Measurements from ENCODE around the gene CHDH. TPM values are rescaled to one million over a fixed set of nuclear protein-coding genes. Genes with fewer than 3 reads are reported as not detected.

The CHDH gene
- total and polyA plus RNA-seq, 2 experiments from 2014 or later = 2.3 to 6.6 TPM

GRCh38 chr3:53817211-53817610 lies 29.0 kb downstream of the CHDH start (continued):
- TF ChIP-seq REST (IDR thresholded peaks at IDR 0.05; ENCODE audit: unreplicated experiment) = no peak
- TF ChIP-seq POLR2AphosphoS5 (IDR thresholded peaks at IDR 0.05; ENCODE audit: low read depth) = no peak

- ATAC-seq = no peak
These were observed 29.8 kb downstream of the CHDH start for GRCh38 chr3:53816425-53816824.

GRCh38 chr3:53815651-53816050 lies 30.6 kb downstream of the CHDH start:
- H3K4me3 Mint-ChIP-seq = no peak overlapping the region
- H3K9me3 Mint-ChIP-seq = no peaks in the 10 kb centered on the region
- no peaks in the 10 kb centered on the region for H3K4me1 Mint-ChIP-seq
- Histone ChIP-seq H3K79me2 (replicated peaks; ENCODE audit: insufficient read depth) (no peaks in the 10 kb centered on the region), H3K27ac (ENCODE audit: low read depth) (no peak overlapping the region), H3K27me3 (ENCODE audit: insufficient read depth) (no peaks in the 10 kb centered on the region), H3K4me3 (no peak overlapping the region), H3K9me2 (ENCODE audit: insufficient read depth) (no peaks in the 10 kb centered on the region), H3F3A (replicated peaks; ENCODE audit: low read depth) (no peaks in the 10 kb centered on the region), H2AFZ (no peak overlapping the region), H3K4me2 (no peak overlapping the region), H4K20me1 (replicated peaks; ENCODE audit: insufficient read depth) (no peaks in the 10 kb centered on the region), H3K4me1 (ENCODE audit: insufficient read depth) (no peaks in the 10 kb centered on the region), H3K36me3 (ENCODE audit: insufficient read depth) (no peaks in the 10 kb centered on the region; the same call in 1 of the 2 replicates)
- H3K36me3 Mint-ChIP-seq (ENCODE audit: low read depth) = peaks cover 12% of the 10 kb centered on the region; the same call in 1 of the 3 replicates
- ATAC-seq = no peak
- H3K27ac Mint-ChIP-seq = no peak overlapping the region
- peaks cover 2% of the 10 kb centered on the region for H3K27me3 Mint-ChIP-seq (ENCODE audit: insufficient read depth, low read depth, poor library complexity)
- no peak for DNase-seq (ENCODE audit: low spot score)
- TF ChIP-seq CTCF (conservative IDR thresholded peaks at IDR 0.05; ENCODE audit: low read depth in 2 of 2) (no peak), CREB1 (CRISPR knock-in tag; IDR thresholded peaks at IDR 0.05; ENCODE audit: low read depth) (no peak), EZH2 (IDR thresholded peaks at IDR 0.05; ENCODE audit: low read depth, unreplicated experiment) (no peak), POLR2AphosphoS5 (IDR thresholded peaks at IDR 0.05; ENCODE audit: low read depth) (no peak), ZNF331 (CRISPR knock-in tag; IDR thresholded peaks at IDR 0.05; ENCODE audit: low read depth) (no peak), REST (IDR thresholded peaks at IDR 0.05; ENCODE audit: unreplicated experiment) (no peak)

More at GRCh38 chr3:53816425-53816824, 29.8 kb downstream of the CHDH start:
- no peak overlapping the region for H3K4me3 Mint-ChIP-seq
- H3K27me3 Mint-ChIP-seq (ENCODE audit: insufficient read depth, low read depth, poor library complexity) = peaks cover 2% of the 10 kb centered on the region
- Histone ChIP-seq H2AFZ (no peak overlapping the region), H3K4me3 (no peak overlapping the region), H4K20me1 (replicated peaks; ENCODE audit: insufficient read depth) (no peaks in the 10 kb centered on the region), H3K36me3 (ENCODE audit: insufficient read depth) (no peaks in the 10 kb centered on the region; the same call in 1 of the 2 replicates), H3K27me3 (ENCODE audit: insufficient read depth) (no peaks in the 10 kb centered on the region), H3K9me2 (ENCODE audit: insufficient read depth) (no peaks in the 10 kb centered on the region), H3K4me1 (ENCODE audit: insufficient read depth) (no peaks in the 10 kb centered on the region), H3K4me2 (no peak overlapping the region), H3F3A (replicated peaks; ENCODE audit: low read depth) (no peaks in the 10 kb centered on the region), H3K27ac (ENCODE audit: low read depth) (no peak overlapping the region), H3K79me2 (replicated peaks; ENCODE audit: insufficient read depth) (no peaks in the 10 kb centered on the region)
- DNase-seq (ENCODE audit: low spot score) = no peak
- H3K27ac Mint-ChIP-seq = no peak overlapping the region
- no peaks in the 10 kb centered on the region for H3K4me1 Mint-ChIP-seq
- H3K36me3 Mint-ChIP-seq (ENCODE audit: low read depth) = peaks cover 12% of the 10 kb centered on the region; the same call in 1 of the 3 replicates
- no peaks in the 10 kb centered on the region for H3K9me3 Mint-ChIP-seq
- no peak for TF ChIP-seq POLR2AphosphoS5 (IDR thresholded peaks at IDR 0.05; ENCODE audit: low read depth)
- TF ChIP-seq ETS1 (IDR thresholded peaks at IDR 0.05) = no peak
- no peak for TF ChIP-seq STAT1 (IDR thresholded peaks at IDR 0.05; ENCODE audit: unreplicated experiment)
- TF ChIP-seq EZH2 (IDR thresholded peaks at IDR 0.05; ENCODE audit: low read depth, unreplicated experiment) = no peak
- no peak for TF ChIP-seq JUNB (IDR thresholded peaks at IDR 0.05; ENCODE audit: unreplicated experiment)
